HG02870 (cell line): ENCODE measurements around the gene PPOX.

ENCODE experiments used
- ATAC-seq: cut with Tn5 transposase; IDR thresholded peaks from one replicate; pipeline ENCODE4 v1.9.1; 2021; ENCODE audit warnings: mild to moderate bottlenecking, moderate library complexity; ENCODE audit not compliant: unreplicated experiment

The PPOX gene

DNA sequence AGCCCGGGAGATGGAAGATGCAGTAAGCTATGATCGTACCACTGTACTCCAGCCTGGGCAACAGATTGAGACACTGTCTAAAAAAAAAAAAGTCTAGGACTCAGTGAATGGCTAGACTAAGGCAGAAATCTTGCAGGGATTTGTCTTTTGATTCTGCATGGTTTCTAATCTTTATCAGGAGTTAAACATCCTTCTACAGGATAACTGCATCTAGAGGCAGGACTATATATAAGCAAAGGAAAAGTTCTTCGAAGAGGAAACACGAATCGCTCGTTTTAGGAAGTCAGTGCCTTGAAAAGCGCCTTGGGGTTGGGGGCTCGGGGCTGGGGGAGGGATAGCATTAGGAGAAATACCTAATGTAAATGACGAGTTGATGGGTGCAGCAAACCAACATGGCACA, 13.1 kb upstream of the PPOX start:
- ATAC-seq, result no peak

- peak; percentile 84 for ATAC-seq
Measured at GRCh38 chr1:161153682-161154337, 12.4 kb upstream of the PPOX start, which contains the start of gene UFC1. UFC1 (plus strand) TSS chr1:161153978; CDS start chr1:161153998, 20 bp downstream.

GRCh38 chr1:161157867-161158266, 8.4 kb upstream of the PPOX start:
- no peak for ATAC-seq

- no peak for ATAC-seq
Measured at GRCh38 chr1:161158316-161159010, 7.8 kb upstream of the PPOX start.

GRCh38 chr1:161159087-161159912, 6.9 kb upstream of the PPOX start, which contains the start of gene USP21:
USP21 (plus strand) TSS chr1:161159500; CDS start chr1:161160641, 1,141 bp downstream.
- peak; percentile 87 for ATAC-seq

DNA sequence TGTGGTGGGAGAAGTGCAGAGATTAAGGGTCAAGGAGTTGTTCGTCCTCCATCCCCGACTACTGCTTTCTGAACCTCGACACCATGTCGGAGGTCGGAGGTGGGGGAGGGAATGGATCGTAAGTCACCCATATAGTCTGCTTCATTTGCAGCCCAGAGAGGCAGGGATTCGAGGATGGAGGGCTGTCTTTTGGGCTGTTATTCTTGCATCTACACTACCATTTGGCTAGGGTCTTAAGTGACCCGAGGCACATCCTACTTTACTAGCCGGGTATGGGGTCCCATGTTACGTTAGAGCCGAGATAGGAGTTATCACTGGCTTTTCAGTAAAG, 6.3 kb upstream of the PPOX start:
- ATAC-seq, result no peak

GRCh38 chr1:161160671-161161145, 5.5 kb upstream of the PPOX start:
- ATAC-seq, result no peak

DNA sequence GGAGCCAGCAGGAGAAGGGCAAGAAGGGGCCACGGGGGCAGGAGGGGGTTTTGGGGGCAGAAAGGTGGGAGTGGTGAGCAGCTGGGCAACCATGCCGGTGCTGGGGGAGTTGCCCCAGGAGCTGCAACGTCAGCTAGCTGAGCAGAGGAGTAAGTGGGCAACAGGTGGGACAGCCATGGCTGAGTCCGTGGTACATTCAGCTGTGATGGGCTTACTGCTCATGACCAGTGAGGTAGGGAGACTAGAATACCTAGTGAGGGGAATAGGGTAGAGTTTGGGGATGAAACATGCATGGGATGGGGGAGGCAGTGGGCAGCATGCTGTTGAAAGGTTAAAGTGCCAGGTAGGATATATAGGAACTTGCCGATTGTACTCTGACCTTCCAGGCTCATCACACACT, 4.6 kb upstream of the PPOX start:
- no peak for ATAC-seq

DNA sequence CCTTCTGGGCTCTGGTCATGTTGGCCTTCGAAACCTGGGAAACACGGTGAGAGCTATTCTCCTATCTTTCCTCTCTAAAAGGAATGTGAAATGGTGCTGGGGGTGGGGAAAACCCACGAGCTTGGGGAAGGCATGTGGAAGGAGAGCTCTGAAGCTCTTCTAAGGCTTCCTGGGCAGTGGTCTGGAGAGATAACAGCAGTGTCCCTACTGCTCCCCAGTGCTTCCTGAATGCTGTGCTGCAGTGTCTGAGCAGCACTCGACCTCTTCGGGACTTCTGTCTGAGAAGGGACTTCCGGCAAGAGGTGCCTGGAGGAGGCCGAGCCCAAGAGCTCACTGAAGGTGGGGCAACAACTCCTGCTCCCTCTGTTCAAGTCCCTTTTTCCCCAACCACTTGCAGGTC, 4.2 kb upstream of the PPOX start:
- ATAC-seq, result no peak

DNA sequence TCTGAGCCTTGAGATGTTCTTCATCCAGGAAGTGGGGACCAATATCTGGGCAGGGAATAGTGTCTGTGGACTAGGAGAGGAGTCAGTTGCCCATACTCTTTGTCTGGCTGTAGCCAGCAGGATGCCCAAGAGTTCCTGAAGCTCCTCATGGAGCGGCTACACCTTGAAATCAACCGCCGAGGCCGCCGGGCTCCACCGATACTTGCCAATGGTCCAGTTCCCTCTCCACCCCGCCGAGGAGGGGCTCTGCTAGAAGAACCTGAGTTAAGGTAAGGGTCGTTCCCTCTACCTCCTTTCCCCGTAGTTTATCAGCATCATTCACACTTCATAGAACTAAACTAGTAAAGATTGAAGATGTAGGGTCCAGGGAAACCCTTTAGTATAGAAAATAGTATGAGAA, 3.4 kb upstream of the PPOX start:
- ATAC-seq, result no peak

DNA sequence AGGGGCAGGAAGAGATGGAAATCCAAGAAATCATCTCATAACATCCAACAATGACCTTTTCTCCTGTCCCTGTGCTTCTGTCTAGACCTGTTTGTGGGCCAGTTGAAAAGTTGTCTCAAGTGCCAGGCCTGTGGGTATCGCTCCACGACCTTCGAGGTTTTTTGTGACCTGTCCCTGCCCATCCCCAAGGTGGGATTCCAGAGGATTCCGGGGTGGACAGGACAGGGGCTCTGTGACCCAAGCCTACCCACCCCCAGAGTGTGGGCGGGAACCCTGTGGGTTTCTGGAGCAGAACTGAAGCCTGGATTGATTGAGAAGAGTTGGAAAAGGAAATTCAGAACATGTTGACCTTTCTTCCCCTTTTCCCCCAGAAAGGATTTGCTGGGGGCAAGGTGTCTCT, 2.4 kb upstream of the PPOX start:
- ATAC-seq, result no peak

DNA sequence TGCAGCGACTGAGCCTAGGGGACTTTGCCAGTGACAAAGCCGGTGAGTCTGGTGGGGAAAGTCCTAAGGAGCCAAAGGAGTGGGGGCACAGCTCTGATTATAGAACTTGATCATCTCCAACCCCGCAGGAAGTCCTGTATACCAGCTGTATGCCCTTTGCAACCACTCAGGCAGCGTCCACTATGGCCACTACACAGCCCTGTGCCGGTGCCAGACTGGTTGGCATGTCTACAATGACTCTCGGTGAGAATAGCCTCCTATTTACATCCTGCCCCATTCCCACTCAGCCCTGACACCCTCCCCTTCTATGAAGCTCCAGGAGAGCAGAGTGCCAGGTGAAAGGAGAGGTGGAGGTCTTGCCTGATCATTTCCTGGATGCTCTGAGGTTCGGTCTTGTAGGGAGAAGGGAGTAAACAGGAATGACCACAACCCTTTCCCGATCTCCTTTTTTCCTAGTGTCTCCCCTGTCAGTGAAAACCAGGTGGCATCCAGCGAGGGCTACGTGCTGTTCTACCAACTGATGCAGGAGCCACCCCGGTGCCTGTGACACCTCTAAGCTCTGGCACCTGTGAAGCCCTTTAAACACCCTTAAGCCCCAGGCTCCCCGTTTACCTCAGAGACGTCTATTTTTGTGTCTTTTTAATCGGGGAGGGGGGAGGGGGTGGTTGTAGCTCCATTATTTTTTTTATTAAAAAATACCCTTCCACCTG, 1.2 kb upstream of the PPOX start:
- ATAC-seq, result no peak

DNA sequence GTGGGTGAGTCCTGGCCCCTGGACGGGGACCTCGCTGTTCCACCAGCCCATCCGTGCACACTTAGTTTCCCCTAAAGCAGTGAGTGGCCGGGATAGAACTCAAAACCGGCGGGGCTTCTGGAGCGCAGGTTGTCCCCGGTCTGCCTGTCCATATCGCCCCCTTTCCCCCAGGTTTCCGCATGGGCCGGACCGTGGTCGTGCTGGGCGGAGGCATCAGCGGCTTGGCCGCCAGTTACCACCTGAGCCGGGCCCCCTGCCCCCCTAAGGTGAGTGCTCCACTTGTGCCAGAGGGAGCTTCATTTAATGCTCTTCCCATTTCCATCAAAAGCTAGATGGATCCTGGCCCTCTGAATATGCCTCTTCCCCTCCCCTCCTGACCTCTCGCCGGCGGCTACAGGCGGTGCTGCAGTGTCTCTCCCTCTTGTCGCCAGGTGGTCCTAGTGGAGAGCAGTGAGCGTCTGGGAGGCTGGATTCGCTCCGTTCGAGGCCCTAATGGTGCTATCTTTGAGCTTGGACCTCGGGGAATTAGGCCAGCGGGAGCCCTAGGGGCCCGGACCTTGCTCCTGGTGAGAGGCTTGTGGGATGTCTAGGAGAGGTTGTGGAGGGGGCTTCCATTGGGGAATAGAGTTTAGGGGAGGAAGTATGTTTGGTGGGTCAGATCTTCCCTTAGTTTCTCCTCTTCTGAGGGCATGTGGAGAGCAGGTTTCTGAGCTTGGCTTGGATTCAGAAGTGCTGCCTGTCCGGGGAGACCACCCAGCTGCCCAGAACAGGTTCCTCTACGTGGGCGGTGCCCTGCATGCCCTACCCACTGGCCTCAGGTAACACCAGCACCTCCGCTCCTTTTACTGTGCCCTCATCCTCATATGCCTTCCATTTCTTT, 683 bp downstream of the PPOX start:
- ATAC-seq, result no peak

- ATAC-seq, result no peak
Measured at GRCh38 chr1:161168906-161169305, 2.7 kb downstream of the PPOX start.

- no peak for ATAC-seq
Measured at GRCh38 chr1:161171191-161171590, 5.0 kb downstream of the PPOX start.

- no peak for ATAC-seq
Measured at GRCh38 chr1:161171696-161172095, 5.5 kb downstream of the PPOX start.

DNA sequence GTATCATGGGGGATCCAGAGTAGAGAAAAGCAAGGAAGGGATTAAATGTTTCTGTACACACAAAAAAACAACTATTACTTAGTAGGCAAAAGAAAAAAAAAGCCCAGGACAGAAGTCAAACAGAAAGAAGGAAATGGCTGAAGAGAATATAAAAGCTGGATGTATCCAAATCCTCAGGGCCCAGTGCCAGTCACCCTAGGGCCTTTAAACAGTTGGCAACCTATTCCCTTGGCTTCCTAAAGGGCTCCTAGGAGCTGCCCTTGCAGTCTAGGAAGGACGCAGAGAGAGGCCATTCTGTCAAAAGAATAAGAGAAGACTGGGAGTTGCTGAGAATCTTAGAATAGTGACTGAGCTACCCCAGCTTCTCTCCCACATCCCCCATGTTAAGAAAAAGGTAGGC, 6.1 kb downstream of the PPOX start:
- ATAC-seq, result no peak

- ATAC-seq, result no peak
Measured at GRCh38 chr1:161172776-161173376, 6.7 kb downstream of the PPOX start.

DNA sequence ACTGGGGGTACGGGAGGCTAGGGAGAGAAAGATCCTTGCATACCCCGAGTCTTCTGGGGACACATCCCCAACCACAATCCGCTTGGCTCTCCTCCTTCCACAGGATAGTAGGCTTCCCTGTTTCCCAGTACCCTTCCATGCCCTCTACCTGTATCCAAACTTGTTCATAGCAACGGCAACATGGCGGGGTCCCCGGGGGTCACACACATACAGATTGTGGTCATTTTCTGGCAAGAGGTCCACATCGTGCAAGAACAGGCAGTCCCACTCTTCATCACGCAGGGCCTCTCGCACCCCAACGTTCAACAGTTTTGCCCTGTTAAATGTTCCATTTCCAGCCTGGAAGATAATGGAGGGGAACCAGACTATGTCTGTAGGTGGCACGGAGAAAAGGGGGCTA, 7.5 kb downstream of the PPOX start:
- ATAC-seq, result no peak

- no peak for ATAC-seq
Measured at GRCh38 chr1:161174911-161175310, 8.7 kb downstream of the PPOX start.
